Measurements from ENCODE around the gene GNAI2.
"Not testable (repeated sequence)": the region's sequence is repeated elsewhere in the genome, so short reads cannot be mapped to it uniquely, and the experiment has no call there.

GNAI2 gene

DNA sequence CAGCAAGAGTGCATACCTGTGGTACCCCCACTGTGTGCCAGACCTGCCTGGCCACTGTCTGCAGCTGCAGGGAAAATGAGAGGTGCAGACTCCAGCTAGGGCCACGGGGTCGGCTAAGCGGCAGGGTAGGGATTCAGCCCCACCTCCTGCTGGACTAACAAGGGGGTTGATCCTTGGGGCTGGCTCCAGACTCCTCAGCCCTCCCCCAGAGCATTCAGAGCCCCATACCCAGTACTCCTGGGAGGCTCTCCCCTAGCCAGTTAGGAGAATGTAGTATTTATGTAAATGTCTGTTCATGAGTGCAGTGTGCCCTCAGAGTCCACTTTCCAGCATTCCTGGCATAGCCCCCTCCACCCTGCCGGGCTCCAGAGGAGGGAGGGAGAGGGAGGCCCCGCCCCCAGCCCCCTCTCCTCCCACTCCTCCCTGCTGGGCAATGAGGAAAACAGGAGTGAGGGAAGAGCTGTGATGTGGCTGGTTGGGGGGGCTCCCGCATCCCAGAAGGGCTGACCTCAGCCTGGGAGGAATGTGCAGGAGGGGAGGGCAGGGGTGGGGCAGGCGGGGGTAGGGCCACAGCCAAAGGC is 28.5 kb downstream of the GNAI2 start:
- DNase-seq (ENCODE audit: low spot score), result no peak

DNA sequence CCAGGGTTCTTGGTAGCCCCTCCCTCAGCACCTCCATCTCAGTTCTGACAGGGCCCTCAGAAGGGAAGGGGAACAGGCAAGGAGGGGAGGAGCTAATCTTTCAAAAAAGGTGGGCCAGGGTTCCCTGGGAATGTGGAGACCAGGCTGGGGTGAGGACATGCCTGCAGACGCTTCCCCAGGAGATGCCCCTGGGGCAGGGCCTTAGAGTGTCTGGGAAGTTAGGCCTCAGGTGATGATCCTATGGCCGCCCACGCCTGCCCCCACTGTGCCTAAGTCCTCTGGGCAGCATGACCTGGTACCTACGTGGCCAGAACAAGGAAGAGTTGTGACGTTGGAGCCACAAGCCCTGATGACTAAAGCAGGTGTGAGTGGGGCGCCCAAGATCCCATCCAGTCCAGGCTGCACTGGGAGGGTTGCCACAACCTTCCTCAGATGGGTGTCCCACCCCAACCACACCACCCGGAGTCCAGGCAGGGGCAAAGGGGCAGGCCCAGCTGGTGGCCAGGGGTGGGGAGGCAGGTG is 29.0 kb downstream of the GNAI2 start:
- DNase-seq (ENCODE audit: low spot score), result no peak

DNA sequence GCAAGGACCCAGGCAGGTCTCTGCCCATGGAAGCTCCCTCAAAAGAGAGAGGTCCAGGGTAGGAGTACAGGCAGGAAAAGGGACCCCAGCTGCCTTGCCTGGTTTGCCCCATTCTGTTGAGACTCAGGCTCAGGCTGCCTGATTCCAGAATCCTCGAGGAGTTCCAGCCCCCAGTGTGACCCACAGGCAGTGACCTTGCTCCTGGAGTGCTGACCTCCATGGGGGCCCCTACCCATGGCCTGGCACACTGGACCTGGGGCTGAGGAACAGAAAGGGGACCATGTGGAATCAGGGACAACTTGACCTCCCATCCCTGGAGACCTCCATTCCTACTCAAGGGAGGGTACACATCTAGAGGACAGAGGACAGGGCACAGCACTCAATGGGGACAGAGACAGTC is 29.6 kb downstream of the GNAI2 start:
- no peak for DNase-seq (ENCODE audit: low spot score)

DNA sequence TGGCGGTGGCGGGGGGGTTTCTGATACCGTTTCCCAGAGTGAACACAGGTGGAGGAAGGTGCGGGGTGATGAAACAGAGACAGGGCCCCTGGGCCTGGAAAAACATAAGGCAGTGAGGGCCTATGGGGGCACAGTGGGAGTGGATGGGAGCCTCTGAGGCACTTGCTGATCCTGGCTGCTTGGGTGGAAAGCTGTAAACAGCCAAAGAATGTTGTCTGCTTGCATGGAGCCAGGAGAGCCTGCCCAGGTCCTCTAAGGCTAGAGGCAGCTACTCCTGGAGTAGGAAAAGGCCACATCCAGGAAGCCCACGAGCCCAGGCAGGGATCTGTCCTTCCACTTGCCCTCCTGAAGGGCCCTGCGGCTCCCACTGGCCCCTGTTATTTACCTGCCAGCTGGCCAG is 30.0 kb downstream of the GNAI2 start:
- DNase-seq (ENCODE audit: low spot score), result no peak

DNA sequence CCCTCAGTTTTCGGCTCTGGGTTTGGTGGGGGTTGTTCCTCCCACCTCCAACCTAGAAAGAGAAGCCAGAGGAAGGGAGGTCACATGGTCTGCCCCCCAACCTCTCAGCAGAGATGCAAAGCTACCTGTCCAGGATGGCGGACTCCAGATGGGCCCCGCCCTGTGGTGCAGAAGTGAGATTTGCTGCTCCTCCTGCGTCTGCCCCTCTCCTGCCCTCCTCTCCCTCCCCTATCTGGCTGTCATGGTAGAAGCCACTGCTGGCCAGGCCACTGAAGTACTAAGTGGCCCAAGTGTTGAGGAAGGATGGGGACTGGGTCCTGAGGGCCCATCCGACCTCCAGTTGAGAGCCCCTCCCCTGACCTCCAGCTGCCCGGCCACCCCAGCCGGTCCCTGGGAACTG is 30.8 kb downstream of the GNAI2 start:
- DNase-seq (ENCODE audit: low spot score), result no peak

DNA sequence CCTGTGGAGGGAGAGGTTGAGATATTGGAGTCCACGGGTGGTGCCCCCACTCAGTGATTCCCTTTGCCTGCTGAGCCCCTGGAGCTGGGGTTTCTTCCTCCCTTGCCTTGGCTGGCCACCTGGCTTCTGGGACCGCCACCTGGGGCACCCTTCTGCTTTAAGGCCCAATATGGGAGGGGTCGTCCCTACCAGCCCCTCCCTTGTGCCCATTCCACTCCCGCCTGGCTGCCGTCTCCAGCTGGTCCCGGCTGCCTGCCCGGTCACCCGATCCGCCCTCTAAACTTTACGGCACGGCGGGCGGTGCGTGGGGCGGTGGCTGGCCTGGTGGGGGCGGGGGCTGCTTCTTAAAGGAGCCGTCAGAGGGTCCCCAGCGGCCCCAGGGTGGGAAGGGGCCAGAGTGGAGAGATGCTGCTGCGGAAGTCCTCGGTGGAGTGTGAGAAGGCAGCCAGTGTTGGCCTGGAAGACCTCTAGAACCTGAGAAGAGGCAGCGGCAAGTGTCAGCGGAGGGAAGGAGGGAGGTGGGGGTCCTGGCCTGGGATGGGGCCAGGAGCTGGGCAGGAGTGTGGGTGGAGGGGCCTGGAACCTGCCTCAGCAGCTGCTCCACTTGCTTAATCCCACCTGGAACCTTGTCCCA is 31.4 kb downstream of the GNAI2 start:
- no peak for DNase-seq (ENCODE audit: low spot score)

DNA sequence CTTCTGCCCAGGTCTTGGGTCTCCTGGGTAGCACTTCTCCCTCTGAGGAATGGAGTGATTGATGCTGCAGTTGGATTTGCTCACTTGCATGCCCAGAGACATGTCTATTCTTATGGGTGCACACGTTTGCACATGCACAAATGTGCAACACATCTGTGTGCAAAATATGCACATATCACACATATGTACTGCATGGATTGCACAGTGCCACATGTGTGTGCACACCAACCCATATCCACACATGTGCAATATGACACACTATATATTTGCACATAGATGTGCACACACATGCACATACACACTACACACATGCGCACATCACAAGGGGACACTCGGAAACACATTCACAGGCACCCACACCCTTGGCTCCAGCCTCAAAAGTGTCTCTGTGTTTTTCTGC is 32.3 kb downstream of the GNAI2 start:
- no peak for DNase-seq (ENCODE audit: low spot score)

DNA sequence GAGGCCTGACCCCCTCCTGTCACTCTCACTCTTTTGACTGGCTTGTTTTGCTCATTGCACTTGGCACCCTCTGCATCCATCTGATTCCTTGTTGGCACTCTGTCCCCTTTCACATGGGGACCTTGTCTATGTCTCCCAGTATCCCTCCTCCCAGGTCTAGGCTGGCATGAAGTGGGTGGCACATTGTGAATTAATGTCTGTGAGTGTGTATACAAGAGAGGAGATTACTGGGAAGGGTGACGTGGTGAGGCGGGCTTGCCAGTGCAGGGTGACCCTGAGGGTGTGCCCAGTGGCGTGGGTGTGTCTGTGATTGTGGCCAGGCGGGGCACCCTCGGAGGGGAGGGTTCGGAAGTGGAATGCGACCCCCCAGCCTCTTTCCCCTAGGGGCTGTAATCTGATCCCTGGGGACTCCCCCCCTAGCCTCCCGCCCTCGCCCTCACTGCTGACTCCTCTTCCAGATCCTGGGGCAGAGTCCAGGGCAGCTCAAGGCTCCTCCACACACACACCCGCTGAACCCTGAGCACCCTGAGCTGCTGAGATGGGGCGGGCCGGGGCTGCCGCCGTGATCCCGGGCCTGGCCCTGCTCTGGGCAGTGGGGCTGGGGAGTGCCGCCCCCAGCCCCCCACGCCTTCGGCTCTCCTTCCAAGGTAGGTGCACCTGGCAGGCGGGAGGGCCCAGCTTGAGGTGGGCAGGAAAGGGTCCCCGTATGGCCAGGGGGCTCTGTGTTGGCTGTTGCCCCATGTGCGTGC is 32.9 kb downstream of the GNAI2 start, which contains the start of gene SEMA3B:
SEMA3B (plus strand) TSS at position 445 of the 749 bp plus-strand sequence; CDS start at position 539, 94 bp downstream.
- DNase-seq (ENCODE audit: low spot score), result no peak

DNA sequence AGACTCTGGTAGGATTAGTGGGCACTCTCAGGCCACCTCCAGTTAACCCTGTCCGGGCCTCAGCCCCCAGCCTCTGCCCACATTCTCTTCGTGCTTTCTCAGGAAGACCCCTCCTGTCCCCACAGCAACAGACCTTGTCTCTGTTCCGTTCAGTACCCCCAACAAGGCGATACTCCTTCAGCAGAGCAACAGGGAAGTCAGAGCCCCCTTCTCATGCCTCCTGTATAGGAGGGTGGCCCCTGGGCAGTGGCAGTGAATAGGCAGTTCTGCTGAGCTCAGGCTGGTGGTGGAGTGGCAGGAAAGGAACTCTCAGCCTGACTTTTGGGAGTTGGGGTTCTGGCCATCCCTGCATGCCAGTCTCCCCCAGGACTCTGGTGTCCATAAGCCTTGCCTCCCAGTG is 33.5 kb downstream of the GNAI2 start:
- no peak for DNase-seq (ENCODE audit: low spot score)

DNA sequence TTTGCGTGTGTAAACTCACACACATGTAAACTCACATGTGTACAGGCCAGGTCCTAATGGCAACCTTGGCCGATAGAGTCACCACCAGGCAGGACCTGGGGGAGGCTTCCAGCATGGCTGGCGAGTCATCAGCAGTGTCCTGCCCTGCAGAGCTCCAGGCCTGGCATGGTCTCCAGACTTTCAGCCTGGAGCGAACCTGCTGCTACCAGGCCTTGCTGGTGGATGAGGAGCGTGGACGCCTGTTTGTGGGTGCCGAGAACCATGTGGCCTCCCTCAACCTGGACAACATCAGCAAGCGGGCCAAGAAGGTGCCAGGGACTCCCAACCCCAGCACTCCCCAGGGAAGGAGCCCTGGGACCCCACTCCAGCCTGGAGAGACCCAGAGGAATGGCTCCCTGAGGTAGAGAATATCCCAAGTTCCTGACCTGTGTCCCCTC is 34.0 kb downstream of the GNAI2 start:
- DNase-seq (ENCODE audit: low spot score), result no peak

DNA sequence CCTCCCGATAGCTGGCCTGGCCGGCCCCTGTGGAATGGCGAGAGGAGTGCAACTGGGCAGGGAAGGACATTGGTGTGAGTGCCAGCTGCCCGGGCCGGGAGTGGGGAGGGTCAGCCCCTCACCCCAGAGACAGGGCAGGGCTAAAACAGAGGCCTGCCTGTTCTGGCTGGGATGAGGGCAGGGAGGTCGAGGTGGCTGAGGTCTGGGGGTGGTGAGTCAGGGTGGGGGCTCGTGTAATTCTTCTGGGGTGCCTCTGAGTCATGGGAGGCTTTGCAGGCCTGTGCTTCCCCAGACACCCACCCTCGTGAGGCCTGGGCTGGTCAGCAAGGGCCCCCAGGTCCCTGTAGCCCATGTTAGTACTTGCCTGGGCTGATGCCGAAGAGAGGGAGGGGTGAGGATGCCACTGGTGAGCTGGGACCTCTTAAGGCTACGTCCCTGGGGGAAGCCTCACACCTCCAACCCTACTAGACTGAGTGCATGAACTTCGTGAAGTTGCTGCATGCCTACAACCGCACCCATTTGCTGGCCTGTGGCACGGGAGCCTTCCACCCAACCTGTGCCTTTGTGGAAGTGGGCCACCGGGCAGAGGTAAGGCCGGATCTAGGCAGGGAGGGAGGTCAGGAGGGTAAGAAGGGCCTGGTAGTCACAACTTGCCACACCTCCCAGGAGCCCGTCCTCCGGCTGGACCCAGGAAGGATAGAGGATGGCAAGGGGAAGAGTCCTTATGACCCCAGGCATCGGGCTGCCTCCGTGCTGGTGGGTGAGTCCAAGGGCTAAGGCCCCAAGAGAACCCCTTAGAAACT is 34.6 kb downstream of the GNAI2 start:
- DNase-seq (ENCODE audit: low spot score), result no peak

DNA sequence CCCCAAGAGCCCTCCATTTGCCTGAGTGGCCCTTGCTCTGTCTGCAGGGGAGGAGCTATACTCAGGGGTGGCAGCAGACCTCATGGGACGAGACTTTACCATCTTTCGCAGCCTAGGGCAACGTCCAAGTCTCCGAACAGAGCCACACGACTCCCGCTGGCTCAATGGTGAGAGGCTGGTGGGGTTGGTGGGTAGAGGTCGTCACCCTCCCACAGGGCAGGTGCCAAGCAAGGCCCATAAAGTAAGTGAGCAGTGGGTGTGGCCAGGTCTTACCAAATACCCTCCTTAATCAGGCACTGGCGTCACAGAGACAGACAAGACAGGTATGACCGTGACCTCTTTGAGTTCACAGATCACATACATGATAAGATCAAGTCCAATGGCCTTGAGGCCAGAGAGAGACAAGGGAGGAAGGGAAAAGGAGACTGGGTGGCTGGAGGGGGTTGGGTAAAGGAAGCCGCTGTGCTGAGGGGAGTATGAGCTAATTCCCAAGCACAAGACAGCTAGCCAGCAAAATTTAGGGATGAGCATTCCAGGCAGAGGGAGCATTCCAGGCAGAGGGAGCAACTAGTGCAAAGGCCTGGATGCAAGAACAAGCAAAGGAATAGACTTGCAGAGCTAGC is 35.4 kb downstream of the GNAI2 start:
- DNase-seq (ENCODE audit: low spot score), result no peak

DNA sequence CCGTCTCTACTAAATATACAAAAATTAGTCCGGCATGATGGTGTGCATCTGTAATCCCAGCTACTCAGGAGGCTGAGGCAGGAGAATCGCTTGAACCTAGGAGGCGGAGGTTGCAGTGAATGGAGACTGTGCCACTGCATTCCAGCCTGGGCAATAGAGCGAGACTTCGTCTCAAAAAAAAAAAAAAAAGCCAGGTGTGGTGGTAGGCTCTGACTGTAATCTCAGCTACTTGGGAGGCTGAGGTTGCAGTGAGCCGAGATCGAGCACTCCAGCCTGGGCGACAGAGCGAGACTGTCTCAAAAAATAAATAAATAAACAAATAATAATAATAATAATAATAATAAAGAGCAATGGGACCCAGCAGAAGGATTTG is 36.5 kb downstream of the GNAI2 start:
- not testable (repeated sequence) for DNase-seq (ENCODE audit: low spot score)

DNA sequence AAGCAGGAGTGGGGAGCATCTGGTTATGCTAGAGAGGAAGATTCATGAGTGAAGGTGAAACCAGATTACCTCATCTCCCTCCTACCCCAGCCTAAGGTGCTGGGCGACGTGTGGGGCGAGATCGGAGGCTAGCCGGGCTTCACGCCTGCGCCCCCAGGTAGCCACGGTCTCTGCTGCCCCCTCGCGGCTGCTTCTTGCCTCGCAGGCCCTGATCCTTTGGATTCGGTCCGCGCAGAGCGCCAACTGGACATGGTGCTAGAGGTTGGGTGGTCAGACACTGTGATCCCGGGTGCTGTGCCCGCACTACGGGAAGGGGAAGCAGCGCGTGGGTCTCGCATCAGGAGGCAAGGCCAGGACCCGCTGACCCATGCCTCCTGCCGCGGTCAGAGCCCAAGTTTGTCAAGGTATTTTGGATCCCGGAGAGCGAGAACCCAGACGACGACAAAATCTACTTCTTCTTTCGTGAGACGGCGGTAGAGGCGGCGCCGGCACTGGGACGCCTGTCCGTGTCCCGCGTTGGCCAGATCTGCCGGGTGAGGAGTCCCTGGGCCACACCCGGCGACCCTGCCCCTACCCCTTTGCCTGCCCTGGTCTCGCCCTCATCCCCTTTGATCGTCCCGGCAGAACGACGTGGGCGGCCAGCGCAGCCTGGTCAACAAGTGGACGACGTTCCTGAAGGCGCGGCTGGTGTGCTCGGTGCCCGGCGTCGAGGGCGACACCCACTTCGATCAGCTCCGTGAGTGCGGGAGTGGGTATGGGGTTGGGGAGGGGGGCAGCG is 37.1 kb downstream of the GNAI2 start:
- peak; percentile 86 for DNase-seq (ENCODE audit: low spot score)

DNA sequence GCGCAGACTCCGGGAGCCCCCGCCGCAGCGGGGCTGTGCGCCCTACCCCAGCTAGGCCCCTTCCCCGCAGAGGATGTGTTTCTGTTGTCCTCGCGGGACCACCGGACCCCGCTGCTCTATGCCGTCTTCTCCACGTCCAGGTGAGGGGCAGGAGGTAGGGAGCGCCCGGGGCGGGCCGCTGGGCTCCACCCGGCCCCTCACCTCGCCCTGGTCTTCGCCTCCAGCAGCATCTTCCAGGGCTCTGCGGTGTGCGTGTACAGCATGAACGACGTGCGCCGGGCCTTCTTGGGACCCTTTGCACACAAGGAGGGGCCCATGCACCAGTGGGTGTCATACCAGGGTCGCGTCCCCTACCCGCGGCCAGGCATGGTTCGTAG is 37.7 kb downstream of the GNAI2 start:
- no peak for DNase-seq (ENCODE audit: low spot score)

DNA sequence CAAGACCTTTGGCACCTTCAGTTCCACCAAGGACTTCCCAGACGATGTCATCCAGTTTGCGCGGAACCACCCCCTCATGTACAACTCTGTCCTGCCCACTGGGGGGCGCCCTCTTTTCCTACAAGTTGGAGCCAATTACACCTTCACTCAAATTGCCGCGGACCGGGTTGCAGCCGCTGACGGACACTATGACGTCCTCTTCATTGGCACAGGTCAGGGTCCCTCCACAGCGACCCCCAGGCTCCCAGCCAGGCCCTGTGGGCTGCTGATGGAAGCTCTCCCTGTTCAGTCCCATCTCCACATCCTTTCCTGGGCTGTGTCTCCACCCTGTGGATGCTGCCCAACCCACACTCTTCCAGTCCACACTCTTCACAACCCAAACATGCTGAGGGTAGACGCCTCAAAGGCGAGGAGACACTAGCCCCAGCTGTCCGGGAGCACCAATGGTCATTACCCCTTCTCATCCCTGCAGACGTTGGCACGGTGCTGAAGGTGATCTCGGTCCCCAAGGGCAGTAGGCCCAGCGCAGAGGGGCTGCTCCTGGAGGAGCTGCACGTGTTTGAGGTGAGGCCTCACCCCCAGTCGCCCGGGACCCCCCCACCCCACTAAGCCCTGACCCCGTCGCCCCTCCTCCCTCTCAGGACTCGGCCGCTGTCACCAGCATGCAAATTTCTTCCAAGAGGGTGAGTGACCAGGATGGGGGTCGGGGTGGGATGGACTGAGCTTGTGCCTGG is 38.5 kb downstream of the GNAI2 start:
- DNase-seq (ENCODE audit: low spot score), result peak; percentile 79

DNA sequence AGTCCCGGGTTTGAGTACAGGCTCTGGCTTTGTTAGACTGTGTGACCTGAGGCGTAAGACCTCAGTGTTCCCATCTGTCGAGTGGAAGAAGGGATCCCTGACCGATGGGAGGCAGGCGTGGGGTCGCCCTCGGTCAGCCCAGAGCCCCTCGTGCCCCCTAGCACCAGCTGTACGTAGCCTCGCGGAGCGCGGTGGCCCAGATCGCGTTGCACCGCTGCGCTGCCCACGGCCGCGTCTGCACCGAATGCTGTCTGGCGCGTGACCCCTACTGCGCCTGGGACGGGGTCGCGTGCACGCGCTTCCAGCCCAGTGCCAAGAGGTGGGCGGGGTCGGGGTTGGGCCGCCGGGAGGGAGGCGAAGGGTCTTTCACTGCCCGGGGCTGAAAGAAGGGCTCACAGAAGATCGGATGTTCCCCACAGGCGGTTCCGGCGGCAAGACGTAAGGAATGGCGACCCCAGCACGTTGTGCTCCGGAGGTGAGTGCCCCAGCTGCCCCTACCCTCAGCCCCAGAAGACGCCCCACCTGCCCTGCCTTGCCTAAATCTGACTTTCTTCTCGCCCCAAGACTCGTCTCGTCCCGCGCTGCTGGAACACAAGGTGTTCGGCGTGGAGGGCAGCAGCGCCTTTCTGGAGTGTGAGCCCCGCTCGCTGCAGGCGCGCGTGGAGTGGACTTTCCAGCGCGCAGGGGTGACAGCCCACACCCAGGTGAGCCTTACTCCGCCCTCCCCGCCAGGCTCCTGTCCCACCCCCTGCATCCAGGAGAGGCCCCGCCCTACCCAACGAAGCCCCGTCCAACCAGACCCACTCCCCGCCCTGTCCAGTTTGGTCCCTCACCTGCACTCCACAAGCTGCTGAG is 39.4 kb downstream of the GNAI2 start:
- DNase-seq (ENCODE audit: low spot score), result no peak

DNA sequence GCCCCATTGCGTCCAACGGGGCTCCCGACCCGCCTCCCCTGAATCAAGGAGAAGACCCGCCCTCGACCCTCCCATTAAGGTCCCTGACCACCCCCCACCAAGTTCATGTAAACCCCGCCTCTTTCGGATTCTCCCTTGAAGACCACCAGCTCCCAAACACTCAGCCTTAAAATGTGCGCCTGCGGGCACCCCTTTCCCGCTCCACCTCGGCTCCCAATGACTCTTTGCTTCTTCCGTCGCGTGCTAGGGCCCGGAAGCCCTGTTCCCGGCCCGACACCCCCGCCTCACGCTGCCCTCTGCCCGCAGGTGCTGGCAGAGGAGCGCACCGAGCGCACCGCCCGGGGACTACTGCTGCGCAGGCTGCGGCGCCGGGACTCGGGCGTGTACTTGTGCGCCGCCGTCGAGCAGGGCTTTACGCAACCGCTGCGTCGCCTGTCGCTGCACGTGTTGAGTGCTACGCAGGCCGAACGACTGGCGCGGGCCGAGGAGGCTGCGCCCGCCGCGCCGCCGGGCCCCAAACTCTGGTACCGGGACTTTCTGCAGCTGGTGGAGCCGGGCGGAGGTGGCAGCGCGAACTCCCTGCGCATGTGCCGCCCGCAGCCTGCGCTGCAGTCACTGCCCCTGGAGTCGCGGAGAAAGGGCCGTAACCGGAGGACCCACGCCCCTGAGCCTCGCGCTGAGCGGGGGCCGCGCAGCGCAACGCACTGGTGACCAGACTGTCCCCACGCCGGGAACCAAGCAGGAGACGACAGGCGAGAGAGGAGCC is 40.2 kb downstream of the GNAI2 start:
- no peak for DNase-seq (ENCODE audit: low spot score)

DNA sequence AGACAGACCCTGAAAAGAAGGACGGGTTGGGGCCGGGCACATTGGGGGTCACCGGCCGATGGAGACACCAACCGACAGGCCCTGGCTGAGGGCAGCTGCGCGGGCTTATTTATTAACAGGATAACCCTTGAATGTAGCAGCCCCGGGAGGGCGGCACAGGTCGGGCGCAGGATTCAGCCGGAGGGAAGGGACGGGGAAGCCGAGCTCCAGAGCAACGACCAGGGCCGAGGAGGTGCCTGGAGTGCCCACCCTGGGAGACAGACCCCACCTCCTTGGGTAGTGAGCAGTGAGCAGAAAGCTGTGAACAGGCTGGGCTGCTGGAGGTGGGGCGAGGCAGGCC is 40.7 kb downstream of the GNAI2 start:
- DNase-seq (ENCODE audit: low spot score), result no peak

All from hematopoietic multipotent progenitor cell treated with erythropoietin and hydrocortisone succinate and interleukin-3 and kit ligand, for 17 days (in vitro differentiated cells).